GM19324 (cell line): ENCODE measurements around the gene GAS7.
"Not testable (repeated sequence)": the region's sequence is repeated elsewhere in the genome, so short reads cannot be mapped to it uniquely, and the experiment has no call there.

ENCODE experiments used
- ATAC-seq: cut with Tn5 transposase; IDR thresholded peaks from one replicate; pipeline ENCODE4 v1.9.1; 2021; ENCODE audit warnings: mild to moderate bottlenecking, moderate library complexity; ENCODE audit not compliant: unreplicated experiment, low FRiP score

Gene GAS7

GRCh38 chr17:10057466-10057865 lies 140.9 kb downstream of the GAS7 start:
- not testable (repeated sequence) for ATAC-seq

DNA sequence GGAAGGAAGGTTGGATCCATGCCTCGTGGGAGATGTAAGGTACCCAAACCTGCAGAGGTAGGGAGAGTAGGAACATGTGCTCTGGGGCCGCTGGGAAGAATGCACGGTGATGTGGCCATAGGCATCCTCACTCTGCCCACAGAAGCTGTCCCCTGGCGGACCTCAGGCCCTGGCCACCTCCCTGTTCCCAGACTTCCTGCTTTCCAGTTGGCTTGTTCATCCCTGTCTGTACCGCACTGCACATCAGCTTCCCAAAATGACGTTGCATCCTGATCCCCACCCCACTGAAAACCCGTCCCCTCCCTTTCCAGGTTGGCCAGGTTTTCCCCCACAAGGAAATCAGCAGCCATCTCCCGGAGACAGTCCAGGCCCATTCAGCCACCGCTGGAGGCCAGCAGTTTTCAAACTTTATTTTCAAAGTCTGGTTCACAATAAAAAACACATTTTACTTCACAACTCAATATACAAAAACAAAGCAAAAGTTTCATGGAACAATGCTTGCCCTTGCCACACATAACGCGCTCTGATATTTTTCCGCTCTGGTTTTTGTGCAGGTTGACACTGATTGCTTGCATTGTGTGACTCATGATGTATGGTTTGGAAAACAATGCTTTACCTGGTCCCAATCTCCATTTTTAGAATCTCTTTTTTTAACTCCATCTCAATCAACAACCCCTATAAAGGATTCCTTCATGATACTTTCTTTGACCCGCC lies 143.0 kb downstream of the GAS7 start:
- ATAC-seq: no peak

GRCh38 chr17:10053782-10054540 lies 144.4 kb downstream of the GAS7 start:
- no peak for ATAC-seq

DNA sequence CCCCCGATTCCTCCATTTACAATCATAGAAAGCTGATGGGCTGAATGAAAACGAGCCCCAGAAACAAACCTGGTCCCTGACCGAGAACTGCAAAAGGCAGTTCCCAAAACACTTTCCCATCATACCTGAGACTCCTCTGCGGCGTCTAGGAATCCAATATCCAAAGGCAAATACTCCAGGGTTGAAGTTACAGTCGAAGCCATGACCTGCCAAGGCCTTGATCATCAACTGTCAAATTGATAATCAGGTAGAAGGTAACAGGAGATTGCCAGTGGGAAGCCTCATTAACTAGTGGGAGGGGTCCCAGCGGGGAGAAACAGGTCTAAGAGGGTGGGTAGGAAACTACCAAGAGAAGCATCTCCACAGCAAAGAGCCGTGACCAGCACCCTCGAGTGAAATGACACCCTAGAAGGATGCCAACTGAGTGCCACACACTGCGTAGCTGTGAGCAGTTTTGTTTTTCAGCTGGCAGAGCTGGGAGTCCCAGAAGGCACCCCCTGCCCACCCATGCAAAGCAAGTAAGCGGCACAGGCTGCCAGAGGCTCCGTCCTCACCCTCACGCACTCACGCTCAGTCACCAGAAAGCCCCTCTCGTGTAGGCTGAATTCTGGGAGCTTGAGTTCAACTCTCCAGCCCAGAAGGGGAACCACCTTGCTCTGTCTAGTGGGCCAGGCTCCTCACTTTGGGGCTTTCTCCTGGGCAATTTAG lies 146.1 kb downstream of the GAS7 start:
- ATAC-seq: no peak

DNA sequence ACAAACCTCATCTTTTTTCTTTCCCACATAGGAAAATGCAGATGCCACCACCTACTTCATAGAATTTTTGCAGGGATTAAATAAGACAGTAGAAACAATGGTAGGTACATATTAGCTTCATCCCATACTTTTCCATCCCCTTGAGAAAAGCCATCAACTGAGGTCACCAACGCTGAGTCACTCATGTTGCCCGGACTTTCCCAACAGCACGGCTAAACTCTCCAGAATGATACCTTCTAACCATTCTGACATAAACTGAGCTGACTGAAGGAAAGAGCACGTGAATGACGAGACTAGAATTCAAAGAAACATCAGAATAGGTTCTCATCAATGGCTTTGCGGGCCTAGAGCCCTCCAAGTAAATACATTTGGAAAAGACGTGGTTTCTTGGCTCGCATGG lies 147.3 kb downstream of the GAS7 start:
- no peak for ATAC-seq

GRCh38 chr17:10050597-10051101 lies 147.8 kb downstream of the GAS7 start:
- peak; percentile 44 for ATAC-seq

DNA sequence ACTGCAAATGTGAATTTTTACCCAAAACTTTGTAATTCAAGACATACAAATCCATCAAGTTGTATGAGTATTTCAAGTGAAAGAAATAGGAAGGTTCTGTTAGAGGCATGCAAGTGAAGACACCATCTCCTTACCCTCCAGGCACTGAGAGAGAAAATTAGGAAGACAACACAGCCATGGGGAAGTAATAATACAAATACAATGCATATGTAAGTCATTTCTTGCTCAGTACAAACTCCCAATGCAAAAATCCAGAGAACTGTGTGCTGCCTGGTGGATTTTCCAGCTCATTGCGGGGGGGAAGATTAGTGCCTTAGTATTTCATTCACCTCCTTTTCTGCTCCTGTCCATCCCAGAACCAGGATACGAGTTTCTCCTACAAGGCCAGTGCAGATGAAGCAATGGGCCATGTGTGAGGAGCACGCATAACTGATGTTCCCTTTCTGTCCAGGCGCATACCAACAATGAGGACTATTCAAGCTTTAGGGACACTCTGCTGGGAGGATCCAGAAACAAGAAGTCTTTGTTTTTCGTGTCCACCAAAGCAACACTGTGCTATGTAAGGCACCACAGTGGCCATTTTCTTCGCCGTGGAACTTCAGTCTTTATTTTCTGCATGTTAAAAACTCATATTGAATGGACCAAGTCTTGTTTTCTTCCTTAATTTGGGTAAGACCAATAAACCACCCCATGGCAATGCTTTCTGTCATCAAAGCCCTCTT lies 149.6 kb downstream of the GAS7 start:
- no peak for ATAC-seq

DNA sequence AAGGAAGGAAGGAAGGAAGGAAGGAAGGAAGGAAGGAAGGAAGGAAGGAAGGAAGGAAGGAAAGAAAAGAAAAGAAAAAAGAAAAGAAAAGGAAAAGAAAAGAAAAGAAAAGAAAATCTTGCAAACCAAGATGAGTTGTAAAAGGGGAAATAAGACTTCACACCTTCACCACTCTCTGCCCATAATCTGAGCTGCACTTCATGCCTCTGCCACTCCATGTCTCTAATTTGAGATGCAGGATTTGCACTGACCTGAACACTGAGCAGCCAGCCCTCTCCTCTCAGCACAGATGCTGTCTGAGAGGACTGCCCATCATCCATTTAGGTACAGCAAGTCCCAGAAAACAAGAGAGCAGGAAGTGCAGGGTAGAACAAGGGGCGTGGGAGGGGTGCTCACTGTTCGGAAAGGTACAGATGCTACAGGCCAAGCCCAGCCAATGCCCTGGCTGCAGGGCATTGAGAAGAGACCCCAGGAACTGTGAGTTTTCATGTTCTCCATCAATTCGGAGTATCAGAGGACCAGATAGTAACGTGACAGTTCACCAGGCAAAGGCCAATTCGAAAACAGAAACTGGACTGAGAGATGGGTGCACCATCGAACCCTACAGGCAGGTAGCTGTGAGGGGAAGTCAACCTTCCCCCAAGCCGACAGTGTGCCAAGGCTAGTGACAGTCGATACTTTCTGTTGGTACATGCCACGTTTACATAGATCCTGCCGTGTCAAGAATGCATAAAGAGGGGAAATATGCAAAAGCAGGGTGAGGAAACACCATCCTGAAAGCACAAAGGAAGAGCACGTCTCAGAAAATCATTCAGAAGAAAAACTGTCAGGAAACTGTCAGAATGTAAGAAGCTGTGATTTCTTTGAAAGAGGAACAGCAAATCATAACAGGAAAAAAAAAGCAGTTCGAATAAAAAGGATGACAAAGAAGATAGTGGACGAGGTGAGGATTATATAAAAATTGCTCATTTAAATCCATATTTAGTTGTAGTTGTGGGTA lies 151.3 kb downstream of the GAS7 start:
- peak; percentile 69 for ATAC-seq

DNA sequence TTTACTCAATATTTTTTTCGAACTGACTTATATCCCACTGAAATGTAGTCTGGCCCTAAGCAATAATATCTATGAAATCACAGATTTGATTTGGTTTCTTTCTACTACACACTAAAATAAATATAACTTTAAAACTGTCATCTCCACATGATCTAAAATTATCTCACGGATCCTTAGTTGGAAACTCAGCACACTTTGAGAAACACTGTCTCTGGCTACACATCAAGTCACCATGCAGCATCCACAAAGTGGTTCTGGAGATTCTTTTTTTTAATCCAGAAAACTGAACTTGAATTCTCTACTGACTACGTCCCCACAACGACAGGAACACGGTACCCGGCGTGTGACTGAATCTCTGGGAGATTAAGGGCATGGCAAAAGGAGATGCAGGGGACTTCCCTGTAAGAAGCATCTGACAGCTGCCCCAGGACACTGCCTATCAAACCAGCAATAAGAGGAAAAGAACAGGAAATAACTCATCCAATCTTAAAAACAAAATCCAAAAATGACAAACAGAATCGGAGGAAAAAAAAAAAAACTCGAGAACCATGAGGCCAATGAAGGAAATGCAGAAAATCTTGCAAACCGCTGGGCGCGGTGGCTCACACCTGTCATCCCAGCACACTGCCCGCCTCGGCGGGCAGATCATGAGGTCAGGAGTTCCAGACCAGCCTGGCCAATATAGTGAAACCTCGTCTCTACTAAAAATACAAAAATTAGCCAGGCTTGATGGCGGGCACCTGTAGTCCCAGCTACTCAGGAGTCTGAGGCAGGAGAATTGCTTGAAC lies 152.3 kb downstream of the GAS7 start:
- ATAC-seq: no peak

GRCh38 chr17:10042589-10043244 lies 155.7 kb downstream of the GAS7 start:
- ATAC-seq: no peak

GRCh38 chr17:10041916-10042588 lies 156.4 kb downstream of the GAS7 start:
- no peak for ATAC-seq

GRCh38 chr17:10041287-10041612 lies 157.2 kb downstream of the GAS7 start:
- no peak for ATAC-seq

- ATAC-seq: no peak
Observed at GRCh38 chr17:10036511-10037061, 161.8 kb downstream of the GAS7 start.

- no peak for ATAC-seq
Observed at GRCh38 chr17:10035885-10036284, 162.5 kb downstream of the GAS7 start.

DNA sequence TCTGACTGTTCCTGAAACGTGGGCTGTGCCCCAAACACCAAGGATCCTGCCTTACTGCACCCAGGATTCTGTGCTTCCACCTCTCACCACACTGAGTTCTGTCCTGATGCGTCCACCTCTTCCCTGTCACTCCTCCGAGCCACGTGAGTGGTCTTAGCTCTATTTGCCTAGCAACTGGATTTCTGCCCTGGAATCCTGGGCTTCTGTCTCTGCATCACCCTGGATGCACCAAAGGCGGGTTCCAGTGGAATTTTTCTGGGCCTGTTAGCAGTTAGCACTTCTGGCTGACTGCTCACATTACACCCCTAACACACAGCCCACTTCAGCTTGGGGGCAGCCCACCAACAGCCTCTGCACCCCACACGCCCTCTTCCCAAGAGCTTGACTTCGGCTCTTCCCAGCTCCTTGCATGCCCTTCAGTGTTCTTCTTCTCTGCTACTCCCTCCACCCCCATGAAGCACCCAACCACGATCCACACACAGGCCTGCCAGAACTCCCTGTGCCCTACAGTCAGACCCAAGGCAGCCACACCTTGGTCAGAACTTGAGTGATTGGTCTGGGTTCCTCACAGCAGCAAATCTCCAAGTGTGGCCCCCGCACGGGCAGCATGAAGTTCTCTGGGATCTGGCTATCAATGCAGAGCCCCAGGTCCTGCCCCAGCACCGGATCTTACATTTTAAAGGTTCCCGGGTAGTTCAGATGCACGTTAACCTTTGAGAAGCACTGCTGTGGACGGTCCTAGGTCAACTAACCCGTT lies 163.5 kb downstream of the GAS7 start:
- ATAC-seq: no peak

DNA sequence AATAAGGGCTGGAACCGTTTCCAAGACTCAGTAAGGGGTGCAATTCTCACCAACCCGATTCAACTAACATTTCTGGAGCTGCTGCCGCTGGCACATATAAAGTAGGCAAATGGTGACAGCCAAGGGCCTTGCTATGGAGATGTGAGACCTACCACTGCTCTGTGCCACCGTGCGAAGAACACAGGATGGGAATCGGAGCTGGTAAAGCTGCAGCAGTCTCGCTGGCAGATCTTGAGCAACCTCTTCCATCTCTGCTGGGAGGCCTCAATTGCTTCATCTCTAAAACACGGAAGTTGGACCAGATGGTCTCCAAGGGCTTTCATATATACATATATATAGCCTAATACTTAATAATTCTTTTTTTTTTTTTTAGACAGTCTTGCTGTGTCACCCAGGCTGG lies 164.4 kb downstream of the GAS7 start:
- no peak for ATAC-seq

- ATAC-seq: no peak
Observed at GRCh38 chr17:10033449-10033848, 165.0 kb downstream of the GAS7 start.
